Immature natural killer cell (primary cell): ENCODE results near the gene PRELID3B. TPM values are rescaled to one million over a fixed set of nuclear protein-coding genes. Genes with fewer than 3 reads are reported as not detected.

Experiments used
- DNase-seq, 3 donors: peaks; one replicate each; pipeline ENCODE4 v3.0.0; 2022; ENCODE audit warnings: mixed read lengths in 1 of 3
- H3K27ac Mint-ChIP-seq, 6 donors: one replicate each; pipeline ENCODE4 v1.8.0; 2020; ENCODE audit warnings: mixed read lengths in 6 of 6, mild to moderate bottlenecking in 5 of 6, inconsistent platforms in 4 of 6, moderate library complexity in 3 of 6
- H3K27me3 Mint-ChIP-seq, 3 donors: one replicate each; pipeline ENCODE4 v1.8.0; 2020 to 2021; ENCODE audit warnings: low read depth in 3 of 3, mild to moderate bottlenecking in 3 of 3, mixed read lengths in 3 of 3, moderate library complexity in 3 of 3, inconsistent platforms in 1 of 3
- H3K36me3 Mint-ChIP-seq, 3 donors: one replicate each; pipeline ENCODE4 v1.8.0; 2020; ENCODE audit warnings: mixed read lengths in 3 of 3, inconsistent platforms in 2 of 3, mild to moderate bottlenecking in 2 of 3
- H3K4me1 Mint-ChIP-seq, 2 donors: one replicate each; pipeline ENCODE4 v1.8.0; 2020; ENCODE audit warnings: inconsistent platforms in 2 of 2, mild to moderate bottlenecking in 2 of 2, mixed read lengths in 2 of 2, moderate library complexity in 1 of 2
- H3K4me3 Mint-ChIP-seq, 5 donors: one replicate each; pipeline ENCODE4 v1.8.0; 2020; ENCODE audit warnings: mild to moderate bottlenecking in 5 of 5, mixed read lengths in 5 of 5, inconsistent platforms in 3 of 5, moderate library complexity in 3 of 5
- H3K9me3 Mint-ChIP-seq, 6 donors: one replicate each; pipeline ENCODE4 v1.8.0; 2020; ENCODE audit warnings: mild to moderate bottlenecking in 6 of 6, mixed read lengths in 6 of 6, inconsistent platforms in 4 of 6, moderate library complexity in 3 of 6
- polyA plus RNA-seq, 3 donors: library from polyadenylated mRNA; unstranded; fragments of 300-500 nt; fragmentation: Illumina TruSeq; gene quantifications; one replicate each; pipeline ENCODE4 v1.2.3, GENCODE V29; 2021

The PRELID3B gene
- polyA plus RNA-seq, result 10 to 100 TPM; 31.5 to 43.3 (median 37.8) TPM

DNA sequence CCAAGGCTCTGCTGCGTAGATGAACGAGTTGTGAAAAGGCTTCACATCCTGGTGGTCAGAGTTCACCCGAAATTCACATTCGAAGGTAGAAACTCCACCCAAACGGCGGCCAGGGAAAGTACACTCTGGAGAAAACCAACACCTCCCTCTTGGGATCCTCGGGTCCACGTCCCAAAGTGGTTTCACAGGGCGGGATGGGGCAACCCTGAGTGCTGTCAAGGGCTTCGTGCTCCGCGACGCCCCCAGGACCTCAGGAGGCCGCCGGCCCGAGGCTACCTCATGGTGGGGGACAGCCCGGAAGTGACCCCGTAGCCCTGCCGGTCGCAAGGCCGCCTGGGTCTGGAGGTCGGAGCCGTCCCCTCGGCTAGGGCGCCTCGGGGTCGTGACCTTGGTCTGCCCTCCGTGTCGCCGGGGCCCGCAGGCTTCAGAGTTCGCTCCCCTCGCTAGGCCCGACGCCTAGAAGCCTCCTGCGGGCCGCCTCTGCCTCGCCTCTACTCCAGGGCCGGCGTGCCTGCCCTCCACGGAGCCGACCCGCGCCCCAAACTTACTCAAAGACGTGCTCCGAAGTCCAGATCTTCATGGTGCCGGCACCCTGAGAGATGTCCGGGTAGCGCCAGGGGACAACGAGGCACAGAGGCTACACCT is at the start of gene PRELID3B:
Gene PRELID3B (minus strand): TSS at position 636 of the 645 bp plus-strand sequence. CDS start 56 bp downstream, at position 580.
- Mint-ChIP-seq H3K27ac (peak within 1 kb of the TSS; percentile 80 to 95 (median 92)), H3K4me1 (peaks cover 38 to 48% of the 10 kb centered on the region in 2 donors), H3K27me3 (peaks cover 0 to 3% (median 3%) of the 10 kb centered on the region in 3 donors), H3K36me3 (peaks cover 0 to 9% (median 7%) of the 10 kb centered on the region in 3 donors), H3K4me3 (peak within 1 kb of the TSS; percentile 85 to 94 (median 90)), H3K9me3 (no peaks in the 10 kb centered on the region)
- DNase-seq, result no peak

DNA sequence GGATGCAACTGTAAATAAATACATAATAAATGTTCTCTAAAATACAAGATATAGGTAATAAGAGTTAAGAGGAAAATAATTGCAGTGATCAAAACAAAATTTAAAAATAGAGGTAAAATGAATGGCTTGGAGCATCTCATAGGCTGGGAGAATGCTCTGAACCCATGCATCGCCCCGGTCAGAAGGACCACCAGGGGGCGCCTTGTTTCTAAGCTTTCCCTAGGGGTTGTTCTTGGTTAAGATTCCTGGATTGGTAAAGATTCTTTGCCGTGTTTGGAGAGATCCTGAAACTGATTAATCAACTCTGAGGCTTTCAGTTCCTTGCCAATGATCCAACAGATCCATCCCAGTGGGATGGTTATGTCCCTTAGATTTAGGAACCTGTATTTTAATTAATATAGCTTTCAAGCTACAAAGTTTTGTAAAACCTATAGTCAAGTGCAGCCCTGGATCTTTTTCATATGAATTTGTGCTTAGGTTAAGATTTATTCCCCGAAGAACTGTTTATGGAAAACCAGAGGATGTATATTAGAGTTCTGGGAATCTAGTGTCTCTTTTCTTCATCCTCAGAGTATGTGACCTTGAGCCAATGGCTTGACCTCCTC is 45.3 kb upstream of the PRELID3B start:
- Mint-ChIP-seq H3K27me3 (peaks cover 0 to 1% (median 0%) of the 10 kb centered on the region in 3 donors), H3K27ac (peak overlapping the region in 2 of 6 donors; percentile 6 to 27), H3K4me3 (no peak overlapping the region), H3K4me1 (peaks cover 3 to 6% of the 10 kb centered on the region in 2 donors), H3K36me3 (no peaks in the 10 kb centered on the region), H3K9me3 (no peaks in the 10 kb centered on the region)
- peak; percentile 73 to 77 (median 75) for DNase-seq

DNA sequence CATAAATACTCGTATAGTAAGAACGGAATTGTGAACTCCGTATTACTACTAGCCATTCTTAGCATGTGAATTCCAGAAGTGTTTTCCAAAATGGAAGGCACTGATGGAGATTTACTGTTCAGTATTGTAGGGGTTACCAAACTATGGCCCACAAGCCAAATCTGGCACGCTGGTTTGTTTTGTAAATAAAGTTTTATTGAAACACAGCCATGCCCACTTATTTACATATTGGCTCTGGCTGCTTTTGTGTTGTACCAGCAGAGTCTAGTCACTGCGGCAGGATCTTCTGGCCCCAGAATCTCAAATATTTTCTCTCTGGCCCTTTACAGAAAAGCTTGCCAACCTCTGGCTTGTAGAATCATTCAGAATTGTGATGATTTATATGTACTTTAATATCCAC is 44.3 kb upstream of the PRELID3B start:
- no peaks in the 10 kb centered on the region for H3K36me3 Mint-ChIP-seq
- peaks cover 0 to 1% (median 0%) of the 10 kb centered on the region in 3 donors for H3K27me3 Mint-ChIP-seq
- H3K27ac Mint-ChIP-seq, result no peak overlapping the region
- H3K4me1 Mint-ChIP-seq, result peaks cover 3 to 6% of the 10 kb centered on the region in 2 donors
- H3K9me3 Mint-ChIP-seq, result no peaks in the 10 kb centered on the region
- no peak overlapping the region for H3K4me3 Mint-ChIP-seq
- no peak for DNase-seq

GRCh38 chr20:59084041-59084850 is 41.7 kb upstream of the PRELID3B start:
- Mint-ChIP-seq H3K4me3 (no peak overlapping the region), H3K27me3 (peaks cover 3 to 4% (median 4%) of the 10 kb centered on the region in 3 donors), H3K4me1 (peaks cover 3 to 6% of the 10 kb centered on the region in 2 donors), H3K9me3 (no peaks in the 10 kb centered on the region), H3K27ac (no peak overlapping the region), H3K36me3 (no peaks in the 10 kb centered on the region)
- DNase-seq, result no peak

DNA sequence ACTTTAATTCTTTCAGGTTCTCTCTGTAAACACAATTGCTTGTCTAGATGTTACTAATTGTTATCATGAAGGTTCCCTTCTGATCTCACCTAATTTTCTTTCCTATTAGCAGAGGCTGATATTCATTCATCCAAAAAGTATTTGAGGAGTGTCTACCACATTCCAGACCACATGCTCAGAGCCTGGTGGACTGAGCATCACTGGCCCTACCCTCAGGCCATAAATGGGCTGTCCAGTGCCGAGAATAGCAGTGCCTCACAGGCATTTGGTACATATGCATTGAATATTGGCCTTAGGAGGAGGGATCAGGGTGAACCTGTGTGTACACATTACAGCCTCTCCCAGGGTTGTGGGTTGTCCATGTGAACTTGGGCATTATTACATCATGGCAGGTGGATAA is 40.4 kb upstream of the PRELID3B start:
- H3K4me1 Mint-ChIP-seq, result peaks cover 2 to 3% of the 10 kb centered on the region in 2 donors
- no peak overlapping the region for H3K4me3 Mint-ChIP-seq
- no peaks in the 10 kb centered on the region for H3K9me3 Mint-ChIP-seq
- H3K27ac Mint-ChIP-seq, result no peak overlapping the region
- no peaks in the 10 kb centered on the region for H3K36me3 Mint-ChIP-seq
- DNase-seq, result no peak
- H3K27me3 Mint-ChIP-seq, result peaks cover 2 to 5% (median 4%) of the 10 kb centered on the region in 3 donors

DNA sequence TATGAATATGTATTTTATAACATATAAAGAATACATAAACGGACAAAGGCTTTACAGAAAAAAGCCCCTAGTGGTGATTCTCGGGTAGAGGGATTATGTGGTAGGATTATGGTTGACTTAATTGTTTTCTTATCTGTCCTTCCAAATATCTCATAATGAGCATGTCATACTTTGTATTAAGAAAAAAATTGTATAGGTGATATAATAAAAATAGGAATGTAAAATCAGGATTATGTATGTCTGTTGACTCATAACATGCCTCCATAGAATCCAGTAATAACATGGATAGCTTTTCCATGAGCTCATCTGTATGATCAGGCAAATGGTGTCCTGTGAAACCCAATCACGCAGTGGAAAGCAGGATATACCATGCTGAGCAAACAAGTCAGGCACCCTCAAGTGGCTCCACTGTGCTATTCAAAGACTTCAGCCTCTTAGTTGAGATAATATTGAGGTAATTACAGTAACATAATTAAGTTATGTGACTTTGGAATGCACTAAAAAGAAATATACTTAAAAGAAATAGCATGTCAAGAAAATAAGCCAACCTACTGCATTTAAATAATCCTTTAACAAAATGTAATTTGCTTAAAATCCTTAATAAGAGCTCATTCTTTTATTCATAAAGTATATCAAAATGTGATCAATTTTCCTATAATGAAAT is 39.6 kb upstream of the PRELID3B start:
- Mint-ChIP-seq H3K4me3 (no peak overlapping the region), H3K4me1 (no peaks in the 10 kb centered on the region), H3K36me3 (no peaks in the 10 kb centered on the region), H3K27me3 (peaks cover 2 to 5% (median 4%) of the 10 kb centered on the region in 3 donors), H3K9me3 (no peaks in the 10 kb centered on the region), H3K27ac (no peak overlapping the region)
- no peak for DNase-seq

- no peaks in the 10 kb centered on the region for H3K36me3 Mint-ChIP-seq
- no peaks in the 10 kb centered on the region for H3K9me3 Mint-ChIP-seq
- H3K4me1 Mint-ChIP-seq, result peaks cover 7 to 8% of the 10 kb centered on the region in 2 donors
- peaks cover 4 to 8% (median 6%) of the 10 kb centered on the region in 3 donors for H3K27me3 Mint-ChIP-seq
- no peak overlapping the region for H3K4me3 Mint-ChIP-seq
- no peak overlapping the region for H3K27ac Mint-ChIP-seq
- DNase-seq, result no peak
Measured at GRCh38 chr20:59081036-59081435, 38.5 kb upstream of the PRELID3B start.

GRCh38 chr20:59078231-59078630 is 35.6 kb upstream of the PRELID3B start:
- Mint-ChIP-seq H3K4me1 (peaks cover 14 to 16% of the 10 kb centered on the region in 2 donors), H3K36me3 (no peaks in the 10 kb centered on the region), H3K4me3 (no peak overlapping the region), H3K27me3 (peaks cover 8 to 12% (median 8%) of the 10 kb centered on the region in 3 donors), H3K9me3 (no peaks in the 10 kb centered on the region), H3K27ac (no peak overlapping the region)
- no peak for DNase-seq

GRCh38 chr20:59077705-59078104 is 35.1 kb upstream of the PRELID3B start:
- DNase-seq, result no peak
- no peaks in the 10 kb centered on the region for H3K36me3 Mint-ChIP-seq
- no peak overlapping the region for H3K27ac Mint-ChIP-seq
- peaks cover 14 to 16% of the 10 kb centered on the region in 2 donors for H3K4me1 Mint-ChIP-seq
- no peak overlapping the region for H3K4me3 Mint-ChIP-seq
- H3K27me3 Mint-ChIP-seq, result peaks cover 8 to 14% (median 8%) of the 10 kb centered on the region in 3 donors
- H3K9me3 Mint-ChIP-seq, result no peaks in the 10 kb centered on the region

GRCh38 chr20:59075934-59076508 is 33.4 kb upstream of the PRELID3B start:
- Mint-ChIP-seq H3K27me3 (peaks cover 6 to 19% (median 12%) of the 10 kb centered on the region in 3 donors), H3K36me3 (peaks cover 0 to 4% (median 0%) of the 10 kb centered on the region in 3 donors), H3K4me3 (peak overlapping the region in 2 of 5 donors; percentile 40 to 70), H3K4me1 (peaks cover 14 to 16% of the 10 kb centered on the region in 2 donors), H3K27ac (peak overlapping the region in 2 of 6 donors; percentile 11 to 30), H3K9me3 (no peaks in the 10 kb centered on the region)
- no peak for DNase-seq

DNA sequence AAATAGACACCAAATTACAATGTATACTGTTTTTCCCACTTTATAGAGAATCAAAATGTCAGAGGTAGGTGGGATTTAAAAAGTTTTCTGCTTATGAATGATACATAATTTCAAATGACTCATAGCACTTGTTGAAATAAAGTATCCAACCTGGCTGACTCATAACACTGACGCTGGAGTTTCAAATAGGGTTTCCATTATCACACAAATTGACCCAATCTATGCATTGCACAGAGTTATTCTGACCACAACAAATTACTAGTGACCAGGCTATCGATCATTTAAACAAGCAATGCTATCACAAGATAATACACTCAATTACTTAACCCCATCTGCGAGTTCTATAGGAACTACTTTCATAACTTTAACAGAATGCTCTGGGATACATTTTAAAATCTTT is 31.9 kb upstream of the PRELID3B start:
- Mint-ChIP-seq H3K4me1 (peaks cover 14 to 16% of the 10 kb centered on the region in 2 donors), H3K27me3 (peaks cover 4 to 21% (median 8%) of the 10 kb centered on the region in 3 donors), H3K4me3 (no peak overlapping the region), H3K27ac (no peak overlapping the region), H3K36me3 (peaks cover 0 to 4% (median 0%) of the 10 kb centered on the region in 3 donors), H3K9me3 (no peaks in the 10 kb centered on the region)
- DNase-seq, result no peak

- no peak for DNase-seq
- H3K27ac Mint-ChIP-seq, result no peak overlapping the region
- H3K4me3 Mint-ChIP-seq, result no peak overlapping the region
- peaks cover 4 to 21% (median 8%) of the 10 kb centered on the region in 3 donors for H3K27me3 Mint-ChIP-seq
- no peaks in the 10 kb centered on the region for H3K9me3 Mint-ChIP-seq
- H3K36me3 Mint-ChIP-seq, result peaks cover 0 to 4% (median 0%) of the 10 kb centered on the region in 3 donors
- H3K4me1 Mint-ChIP-seq, result peaks cover 14 to 16% of the 10 kb centered on the region in 2 donors
Measured at GRCh38 chr20:59073582-59073981, 31.0 kb upstream of the PRELID3B start.

DNA sequence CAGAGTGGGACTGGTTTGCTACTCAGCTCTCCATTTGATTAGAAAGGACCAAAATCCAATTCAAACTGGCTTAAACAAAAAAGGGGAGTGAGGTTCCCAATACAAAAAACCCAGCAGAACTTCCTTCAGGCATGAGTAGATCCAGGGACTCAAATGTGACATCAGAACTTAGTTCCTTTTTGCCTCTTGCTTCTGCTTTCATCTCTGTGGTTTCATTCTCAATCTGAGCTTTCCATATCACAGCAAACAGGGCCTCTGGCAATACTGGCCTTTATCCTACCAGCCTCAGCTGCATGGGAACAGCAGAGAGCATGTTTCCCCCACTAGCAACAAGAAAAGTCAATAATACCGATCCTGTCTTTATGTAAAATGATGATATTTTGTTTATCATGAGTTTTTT is 28.6 kb upstream of the PRELID3B start:
- H3K27me3 Mint-ChIP-seq, result peaks cover 0 to 19% (median 13%) of the 10 kb centered on the region in 3 donors
- peaks cover 8 to 10% of the 10 kb centered on the region in 2 donors for H3K4me1 Mint-ChIP-seq
- H3K36me3 Mint-ChIP-seq, result peaks cover 0 to 4% (median 0%) of the 10 kb centered on the region in 3 donors
- no peak overlapping the region for H3K4me3 Mint-ChIP-seq
- no peaks in the 10 kb centered on the region for H3K9me3 Mint-ChIP-seq
- peak overlapping the region in 1 of 6 donors; percentile 14 for H3K27ac Mint-ChIP-seq
- DNase-seq, result no peak
